NCI-H1092 treated with DMSO at 0.1 percent for 48 hours (cell line): ENCODE data around the gene HYPK.
"Not testable (repeated sequence)": the region's sequence is repeated elsewhere in the genome, so short reads cannot be mapped to it uniquely, and the experiment has no call there.

Source experiments
- DNase-seq: peaks from one replicate; lab custom pipeline; 2025; lab: John Stamatoyannopoulos, UW

Gene HYPK

GRCh38 chr15:43795997-43796396 is 4.4 kb upstream of the HYPK start:
- DNase-seq = no peak

GRCh38 chr15:43796566-43796965 is 3.8 kb upstream of the HYPK start:
- no peak for DNase-seq

- no peak for DNase-seq
Observed at GRCh38 chr15:43799209-43799944, 1.0 kb upstream of the HYPK start.

- no peak for DNase-seq
Observed at GRCh38 chr15:43799945-43800285, 484 bp upstream of the HYPK start, which contains the start of gene SERINC4. SERINC4 (minus strand) TSS chr15:43800220; CDS start chr15:43799986, 234 bp downstream.

- not testable (repeated sequence) for DNase-seq
Observed at GRCh38 chr15:43802676-43803075, 2.3 kb downstream of the HYPK start.

GRCh38 chr15:43808435-43808950 is 8.1 kb downstream of the HYPK start:
- no peak for DNase-seq

- DNase-seq = no peak
Observed at GRCh38 chr15:43808960-43809678, 8.7 kb downstream of the HYPK start.

- not testable (repeated sequence) for DNase-seq
Observed at GRCh38 chr15:43815064-43815463, 14.7 kb downstream of the HYPK start.

- no peak for DNase-seq
Observed at GRCh38 chr15:43821505-43821904, 21.1 kb downstream of the HYPK start.

GRCh38 chr15:43824302-43825246 is 24.2 kb downstream of the HYPK start, which contains the start of gene MFAP1:
MFAP1 (minus strand) TSS chr15:43824690; CDS start chr15:43824569, 121 bp downstream.
- peak; percentile 95 for DNase-seq

- DNase-seq = not testable (repeated sequence)
Observed at GRCh38 chr15:43825305-43825704, 24.9 kb downstream of the HYPK start.

GRCh38 chr15:43826029-43826507 is 25.7 kb downstream of the HYPK start:
- no peak for DNase-seq

GRCh38 chr15:43826508-43827341 is 26.3 kb downstream of the HYPK start, which contains the start of gene WDR76:
WDR76 (plus strand) TSS chr15:43827002; CDS start chr15:43827033, 31 bp downstream.
- peak; percentile 74 for DNase-seq

GRCh38 chr15:43828061-43828657 is 27.8 kb downstream of the HYPK start:
- no peak for DNase-seq

- DNase-seq = not testable (repeated sequence)
Observed at GRCh38 chr15:43829951-43830540, 29.6 kb downstream of the HYPK start.

- DNase-seq = not testable (repeated sequence)
Observed at GRCh38 chr15:43830691-43831275, 30.4 kb downstream of the HYPK start.

GRCh38 chr15:43831519-43832052 is 31.2 kb downstream of the HYPK start:
- not testable (repeated sequence) for DNase-seq

GRCh38 chr15:43832485-43832884 is 32.1 kb downstream of the HYPK start:
- not testable (repeated sequence) for DNase-seq

- no peak for DNase-seq
Observed at GRCh38 chr15:43845421-43845820, 45.0 kb downstream of the HYPK start.
